Mammary epithelial cell (primary cell): ENCODE measurements around the gene DMD.
"Not testable (repeated sequence)": the region's sequence is repeated elsewhere in the genome, so short reads cannot be mapped to it uniquely, and the experiment has no call there.

Experiments
- EZH2 ChIP-seq: IDR thresholded peaks from 2 replicates; pipeline ENCODE4 v1.6.1; 2012; ENCODE audit warnings: low read length, inconsistent platforms, borderline replicate concordance
- TF ChIP-seq, protein P1 (sequence below), 2 donors: IDR thresholded peaks in 1 of 2; conservative IDR thresholded peaks in 1 of 2; 2 replicates each; pipeline ENCODE4 v1.5.1; 2011 to 2012; ENCODE audit warnings: inconsistent platforms in 2 of 2, low read length in 2 of 2, mild to moderate bottlenecking in 2 of 2, control low read depth in 1 of 2, low read depth in 1 of 2; ENCODE audit not compliant: insufficient read depth in 1 of 2; ENCODE audit errors: extremely low read depth in 1 of 2

DNA sequence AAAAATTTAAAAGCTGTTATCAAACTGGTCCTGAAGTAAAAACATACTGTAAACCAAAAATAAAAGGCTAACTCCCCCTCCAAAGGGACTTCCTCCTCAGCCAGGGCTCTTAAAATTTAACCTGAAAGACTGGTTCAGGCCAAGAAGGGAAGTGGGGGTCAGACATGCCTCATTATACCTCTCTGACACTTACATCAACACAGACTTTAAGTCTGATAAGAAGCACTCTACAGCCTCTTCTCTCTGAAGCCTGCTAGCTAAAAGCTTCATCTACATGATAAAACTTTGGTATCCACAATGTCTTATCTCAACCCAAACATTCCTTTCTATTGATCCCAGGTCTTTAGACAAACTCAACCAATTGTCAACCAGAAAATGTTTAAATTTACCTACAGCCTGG lies 682.9 kb downstream of the DMD start:
- TF ChIP-seq, protein P1, sequence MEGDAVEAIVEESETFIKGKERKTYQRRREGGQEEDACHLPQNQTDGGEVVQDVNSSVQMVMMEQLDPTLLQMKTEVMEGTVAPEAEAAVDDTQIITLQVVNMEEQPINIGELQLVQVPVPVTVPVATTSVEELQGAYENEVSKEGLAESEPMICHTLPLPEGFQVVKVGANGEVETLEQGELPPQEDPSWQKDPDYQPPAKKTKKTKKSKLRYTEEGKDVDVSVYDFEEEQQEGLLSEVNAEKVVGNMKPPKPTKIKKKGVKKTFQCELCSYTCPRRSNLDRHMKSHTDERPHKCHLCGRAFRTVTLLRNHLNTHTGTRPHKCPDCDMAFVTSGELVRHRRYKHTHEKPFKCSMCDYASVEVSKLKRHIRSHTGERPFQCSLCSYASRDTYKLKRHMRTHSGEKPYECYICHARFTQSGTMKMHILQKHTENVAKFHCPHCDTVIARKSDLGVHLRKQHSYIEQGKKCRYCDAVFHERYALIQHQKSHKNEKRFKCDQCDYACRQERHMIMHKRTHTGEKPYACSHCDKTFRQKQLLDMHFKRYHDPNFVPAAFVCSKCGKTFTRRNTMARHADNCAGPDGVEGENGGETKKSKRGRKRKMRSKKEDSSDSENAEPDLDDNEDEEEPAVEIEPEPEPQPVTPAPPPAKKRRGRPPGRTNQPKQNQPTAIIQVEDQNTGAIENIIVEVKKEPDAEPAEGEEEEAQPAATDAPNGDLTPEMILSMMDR (conservative IDR thresholded peaks at IDR 0.05 in 1 of 2, IDR thresholded peaks at IDR 0.05 in 1 of 2; ENCODE audit: extremely low read depth in 1 of 2, insufficient read depth in 1 of 2, low read depth in 1 of 2, low read length in 2 of 2) = not testable (repeated sequence)
- not testable (repeated sequence) for TF ChIP-seq EZH2
